ENCODE data around the gene SERPINE1.

The SERPINE1 gene

GRCh38 chr7:101153969-101154692, 27.2 kb downstream of the SERPINE1 start, which contains the start of gene AP1S1 (continued):
- TF ChIP-seq, protein P1, sequence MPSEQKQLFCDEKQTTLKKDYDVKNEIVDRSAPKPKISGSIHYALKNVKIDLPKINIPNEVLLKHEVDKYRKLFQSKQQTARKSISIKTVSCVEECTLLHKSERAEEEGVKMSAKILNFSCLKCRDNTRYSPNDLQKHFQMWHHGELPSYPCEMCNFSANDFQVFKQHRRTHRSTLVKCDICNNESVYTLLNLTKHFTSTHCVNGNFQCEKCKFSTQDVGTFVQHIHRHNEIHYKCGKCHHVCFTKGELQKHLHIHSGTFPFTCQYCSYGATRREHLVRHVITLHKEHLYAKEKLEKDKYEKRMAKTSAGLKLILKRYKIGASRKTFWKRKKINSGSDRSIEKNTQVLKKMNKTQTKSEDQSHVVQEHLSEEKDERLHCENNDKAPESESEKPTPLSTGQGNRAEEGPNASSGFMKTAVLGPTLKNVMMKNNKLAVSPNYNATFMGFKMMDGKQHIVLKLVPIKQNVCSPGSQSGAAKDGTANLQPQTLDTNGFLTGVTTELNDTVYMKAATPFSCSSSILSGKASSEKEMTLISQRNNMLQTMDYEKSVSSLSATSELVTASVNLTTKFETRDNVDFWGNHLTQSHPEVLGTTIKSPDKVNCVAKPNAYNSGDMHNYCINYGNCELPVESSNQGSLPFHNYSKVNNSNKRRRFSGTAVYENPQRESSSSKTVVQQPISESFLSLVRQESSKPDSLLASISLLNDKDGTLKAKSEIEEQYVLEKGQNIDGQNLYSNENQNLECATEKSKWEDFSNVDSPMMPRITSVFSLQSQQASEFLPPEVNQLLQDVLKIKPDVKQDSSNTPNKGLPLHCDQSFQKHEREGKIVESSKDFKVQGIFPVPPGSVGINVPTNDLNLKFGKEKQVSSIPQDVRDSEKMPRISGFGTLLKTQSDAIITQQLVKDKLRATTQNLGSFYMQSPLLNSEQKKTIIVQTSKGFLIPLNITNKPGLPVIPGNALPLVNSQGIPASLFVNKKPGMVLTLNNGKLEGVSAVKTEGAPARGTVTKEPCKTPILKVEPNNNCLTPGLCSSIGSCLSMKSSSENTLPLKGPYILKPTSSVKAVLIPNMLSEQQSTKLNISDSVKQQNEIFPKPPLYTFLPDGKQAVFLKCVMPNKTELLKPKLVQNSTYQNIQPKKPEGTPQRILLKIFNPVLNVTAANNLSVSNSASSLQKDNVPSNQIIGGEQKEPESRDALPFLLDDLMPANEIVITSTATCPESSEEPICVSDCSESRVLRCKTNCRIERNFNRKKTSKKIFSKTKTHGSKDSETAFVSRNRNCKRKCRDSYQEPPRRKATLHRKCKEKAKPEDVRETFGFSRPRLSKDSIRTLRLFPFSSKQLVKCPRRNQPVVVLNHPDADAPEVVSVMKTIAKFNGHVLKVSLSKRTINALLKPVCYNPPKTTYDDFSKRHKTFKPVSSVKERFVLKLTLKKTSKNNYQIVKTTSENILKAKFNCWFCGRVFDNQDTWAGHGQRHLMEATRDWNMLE (tag by site-specific recombination; conservative IDR thresholded peaks at IDR 0.05; ENCODE audit: low read depth): no peak
- no peak for TF ChIP-seq ZSCAN16 (tag by site-specific recombination; IDR thresholded peaks at IDR 0.05)
- TF ChIP-seq ZBTB48 (tag by site-specific recombination; IDR thresholded peaks at IDR 0.05): no peak
- TF ChIP-seq GLIS2 (tag by site-specific recombination; IDR thresholded peaks at IDR 0.05): peak; percentile 86
- no peak for TF ChIP-seq ZNF266 (tag by site-specific recombination; IDR thresholded peaks at IDR 0.05; ENCODE audit: low read depth)
- TF ChIP-seq YY1 (tag by site-specific recombination; IDR thresholded peaks at IDR 0.05): no peak
- no peak for TF ChIP-seq ZNF629 (tag by site-specific recombination; IDR thresholded peaks at IDR 0.05)
- 0 out of 2 replicates have a peak, but pooled peaks have one; percentile 25 for TF ChIP-seq YY2 (tag by site-specific recombination; IDR thresholded peaks at IDR 0.05)
- TF ChIP-seq, protein P2, sequence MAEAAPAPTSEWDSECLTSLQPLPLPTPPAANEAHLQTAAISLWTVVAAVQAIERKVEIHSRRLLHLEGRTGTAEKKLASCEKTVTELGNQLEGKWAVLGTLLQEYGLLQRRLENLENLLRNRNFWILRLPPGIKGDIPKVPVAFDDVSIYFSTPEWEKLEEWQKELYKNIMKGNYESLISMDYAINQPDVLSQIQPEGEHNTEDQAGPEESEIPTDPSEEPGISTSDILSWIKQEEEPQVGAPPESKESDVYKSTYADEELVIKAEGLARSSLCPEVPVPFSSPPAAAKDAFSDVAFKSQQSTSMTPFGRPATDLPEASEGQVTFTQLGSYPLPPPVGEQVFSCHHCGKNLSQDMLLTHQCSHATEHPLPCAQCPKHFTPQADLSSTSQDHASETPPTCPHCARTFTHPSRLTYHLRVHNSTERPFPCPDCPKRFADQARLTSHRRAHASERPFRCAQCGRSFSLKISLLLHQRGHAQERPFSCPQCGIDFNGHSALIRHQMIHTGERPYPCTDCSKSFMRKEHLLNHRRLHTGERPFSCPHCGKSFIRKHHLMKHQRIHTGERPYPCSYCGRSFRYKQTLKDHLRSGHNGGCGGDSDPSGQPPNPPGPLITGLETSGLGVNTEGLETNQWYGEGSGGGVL (tag by site-specific recombination; IDR thresholded peaks at IDR 0.05): peak; percentile 86
- TF ChIP-seq, protein P3, sequence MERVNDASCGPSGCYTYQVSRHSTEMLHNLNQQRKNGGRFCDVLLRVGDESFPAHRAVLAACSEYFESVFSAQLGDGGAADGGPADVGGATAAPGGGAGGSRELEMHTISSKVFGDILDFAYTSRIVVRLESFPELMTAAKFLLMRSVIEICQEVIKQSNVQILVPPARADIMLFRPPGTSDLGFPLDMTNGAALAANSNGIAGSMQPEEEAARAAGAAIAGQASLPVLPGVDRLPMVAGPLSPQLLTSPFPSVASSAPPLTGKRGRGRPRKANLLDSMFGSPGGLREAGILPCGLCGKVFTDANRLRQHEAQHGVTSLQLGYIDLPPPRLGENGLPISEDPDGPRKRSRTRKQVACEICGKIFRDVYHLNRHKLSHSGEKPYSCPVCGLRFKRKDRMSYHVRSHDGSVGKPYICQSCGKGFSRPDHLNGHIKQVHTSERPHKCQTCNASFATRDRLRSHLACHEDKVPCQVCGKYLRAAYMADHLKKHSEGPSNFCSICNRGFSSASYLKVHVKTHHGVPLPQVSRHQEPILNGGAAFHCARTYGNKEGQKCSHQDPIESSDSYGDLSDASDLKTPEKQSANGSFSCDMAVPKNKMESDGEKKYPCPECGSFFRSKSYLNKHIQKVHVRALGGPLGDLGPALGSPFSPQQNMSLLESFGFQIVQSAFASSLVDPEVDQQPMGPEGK (tag by site-specific recombination; IDR thresholded peaks at IDR 0.05): peak; percentile 77
- no peak for TF ChIP-seq ZNF292 (tag by site-specific recombination; IDR thresholded peaks at IDR 0.05; ENCODE audit: borderline replicate concordance, low read depth)
- TF ChIP-seq ZIC2 (tag by site-specific recombination; IDR thresholded peaks at IDR 0.05): peak; percentile 60
- peak; percentile 94 for TF ChIP-seq ZNF394 (tag by site-specific recombination; IDR thresholded peaks at IDR 0.05; ENCODE audit: borderline replicate concordance)
- TF ChIP-seq ZNF366 (tag by site-specific recombination; conservative IDR thresholded peaks at IDR 0.05): peak; percentile 86
- TF ChIP-seq GLI4 (tag by site-specific recombination; IDR thresholded peaks at IDR 0.05): peak; percentile 14; the same call in 1 of the 2 replicates
- peak; percentile 21; the same call in 1 of the 2 replicates for TF ChIP-seq ZBTB21 (tag by site-specific recombination; IDR thresholded peaks at IDR 0.05)
- peak; percentile 95 for TF ChIP-seq IKZF3 (tag by site-specific recombination; IDR thresholded peaks at IDR 0.05)
- TF ChIP-seq, protein P4, sequence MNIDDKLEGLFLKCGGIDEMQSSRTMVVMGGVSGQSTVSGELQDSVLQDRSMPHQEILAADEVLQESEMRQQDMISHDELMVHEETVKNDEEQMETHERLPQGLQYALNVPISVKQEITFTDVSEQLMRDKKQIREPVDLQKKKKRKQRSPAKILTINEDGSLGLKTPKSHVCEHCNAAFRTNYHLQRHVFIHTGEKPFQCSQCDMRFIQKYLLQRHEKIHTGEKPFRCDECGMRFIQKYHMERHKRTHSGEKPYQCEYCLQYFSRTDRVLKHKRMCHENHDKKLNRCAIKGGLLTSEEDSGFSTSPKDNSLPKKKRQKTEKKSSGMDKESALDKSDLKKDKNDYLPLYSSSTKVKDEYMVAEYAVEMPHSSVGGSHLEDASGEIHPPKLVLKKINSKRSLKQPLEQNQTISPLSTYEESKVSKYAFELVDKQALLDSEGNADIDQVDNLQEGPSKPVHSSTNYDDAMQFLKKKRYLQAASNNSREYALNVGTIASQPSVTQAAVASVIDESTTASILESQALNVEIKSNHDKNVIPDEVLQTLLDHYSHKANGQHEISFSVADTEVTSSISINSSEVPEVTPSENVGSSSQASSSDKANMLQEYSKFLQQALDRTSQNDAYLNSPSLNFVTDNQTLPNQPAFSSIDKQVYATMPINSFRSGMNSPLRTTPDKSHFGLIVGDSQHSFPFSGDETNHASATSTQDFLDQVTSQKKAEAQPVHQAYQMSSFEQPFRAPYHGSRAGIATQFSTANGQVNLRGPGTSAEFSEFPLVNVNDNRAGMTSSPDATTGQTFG (tag by site-specific recombination; IDR thresholded peaks at IDR 0.05; ENCODE audit: borderline replicate concordance): 0 out of 2 replicates have a peak, but pooled peaks have one; percentile 22
- TF ChIP-seq, protein P5, sequence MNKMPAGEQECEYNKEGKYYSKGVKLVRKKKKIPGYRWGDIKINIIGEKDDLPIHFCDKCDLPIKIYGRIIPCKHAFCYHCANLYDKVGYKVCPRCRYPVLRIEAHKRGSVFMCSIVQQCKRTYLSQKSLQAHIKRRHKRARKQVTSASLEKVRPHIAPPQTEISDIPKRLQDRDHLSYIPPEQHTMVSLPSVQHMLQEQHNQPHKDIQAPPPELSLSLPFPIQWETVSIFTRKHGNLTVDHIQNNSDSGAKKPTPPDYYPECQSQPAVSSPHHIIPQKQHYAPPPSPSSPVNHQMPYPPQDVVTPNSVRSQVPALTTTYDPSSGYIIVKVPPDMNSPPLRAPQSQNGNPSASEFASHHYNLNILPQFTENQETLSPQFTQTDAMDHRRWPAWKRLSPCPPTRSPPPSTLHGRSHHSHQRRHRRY (tag by site-specific recombination; IDR thresholded peaks at IDR 0.05): no peak
- peak; percentile 73 for TF ChIP-seq ZNF335 (tag by site-specific recombination; conservative IDR thresholded peaks at IDR 0.05)
- peak; percentile 50 for TF ChIP-seq SP7 (tag by site-specific recombination; IDR thresholded peaks at IDR 0.05)
- peak; percentile 77 for TF ChIP-seq ZNF692 (tag by site-specific recombination; IDR thresholded peaks at IDR 0.05)
- TF ChIP-seq KLF16 (tag by site-specific recombination; IDR thresholded peaks at IDR 0.05): peak; percentile 49
- TF ChIP-seq MYNN (tag by site-specific recombination; IDR thresholded peaks at IDR 0.05; ENCODE audit: borderline replicate concordance): peak; percentile 97

All from HEK293 (cell line).